OCI-M1 (cell line): Measurements from ENCODE around the gene TBC1D1.
A peak's percentile ranks its signal among the peaks of the same experiment; 100 is the strongest.

Experiments
- DNase-seq: peaks from one replicate; lab custom pipeline; 2025; lab: John Stamatoyannopoulos, UW

Gene TBC1D1

DNA sequence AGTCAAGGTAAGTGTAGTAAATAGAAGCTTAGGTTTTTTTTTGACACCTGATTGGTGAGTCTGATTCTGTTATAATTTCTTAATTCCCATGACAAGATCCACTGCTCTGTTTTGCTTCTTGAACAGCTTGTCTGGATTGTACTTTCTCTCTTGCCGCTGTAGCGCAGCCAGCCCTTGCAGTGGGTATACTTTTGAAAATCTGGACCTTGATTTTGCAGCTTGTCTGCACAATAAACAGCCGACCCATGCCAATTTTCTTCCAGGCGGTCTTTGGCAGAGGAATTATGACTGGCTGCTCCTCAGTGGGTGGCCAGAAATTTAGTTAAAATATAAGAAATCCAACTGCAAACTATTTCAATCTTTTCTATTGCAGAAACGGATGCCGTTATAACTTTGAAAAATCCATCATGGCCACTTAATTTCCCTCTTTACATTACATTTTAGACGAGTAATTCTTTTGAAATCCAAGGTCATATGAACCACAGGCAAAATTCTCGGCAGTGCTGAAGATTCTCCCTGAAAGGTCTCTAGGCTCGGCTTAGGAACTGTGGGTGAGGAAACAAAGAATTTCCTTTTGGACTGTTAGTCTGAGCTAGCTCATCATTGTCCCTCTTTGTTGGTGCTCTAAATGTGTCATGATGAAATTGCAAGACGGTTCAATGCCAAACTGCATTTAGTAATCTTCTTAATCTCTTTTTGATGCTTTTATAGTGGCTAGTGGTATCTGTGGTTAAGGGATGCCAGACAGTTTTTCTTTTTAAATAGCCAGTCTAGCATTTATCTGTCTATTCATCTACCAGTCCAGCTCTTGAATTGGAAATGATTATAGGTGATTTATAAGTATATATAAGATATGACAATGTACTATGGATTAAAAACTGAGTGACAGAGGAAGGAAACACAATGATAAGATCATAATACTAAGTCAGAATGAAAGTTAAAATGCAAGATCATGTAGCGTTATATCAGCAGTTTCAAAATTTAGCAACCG lies 37.8 kb downstream of the TBC1D1 start:
- peak; percentile 27 for DNase-seq

DNA sequence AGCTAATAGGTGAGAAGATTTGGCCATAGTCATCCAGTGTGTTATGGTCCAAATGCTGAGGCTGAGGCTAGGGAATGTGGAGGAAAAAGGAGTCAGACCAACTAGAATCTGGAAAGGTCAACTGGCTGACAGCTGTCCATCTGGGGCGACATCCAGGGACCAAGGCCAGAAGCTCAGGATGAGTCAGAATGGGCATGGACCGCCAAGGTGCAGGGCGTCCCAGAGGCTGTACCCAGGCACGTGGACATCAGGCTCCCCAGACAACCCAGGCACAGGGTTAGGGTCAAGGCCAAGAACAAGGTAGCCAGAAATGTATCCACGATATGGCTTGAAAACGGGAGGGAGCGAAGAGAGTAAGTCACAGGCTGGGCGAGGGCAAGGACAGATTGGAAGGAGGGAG lies 43.2 kb downstream of the TBC1D1 start:
- no peak for DNase-seq

DNA sequence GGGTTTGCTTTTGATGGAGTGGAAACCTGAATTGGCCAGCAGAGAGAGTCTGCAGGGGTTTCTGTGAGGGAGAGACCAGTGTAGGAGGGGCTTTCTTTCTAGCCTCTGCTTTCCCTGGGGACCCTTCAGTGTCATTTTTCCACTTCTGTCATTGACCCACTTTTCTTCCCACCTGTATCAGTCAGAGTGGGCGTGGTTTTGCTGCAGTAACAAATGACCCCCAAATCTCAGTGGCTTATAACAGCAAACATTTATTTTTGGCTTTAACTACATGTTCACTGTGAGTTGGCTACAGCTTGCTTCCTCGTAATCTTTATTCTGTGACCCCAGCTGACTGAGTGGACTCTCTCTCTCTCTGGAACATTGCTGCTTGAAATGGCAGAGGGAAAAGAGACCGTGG lies 43.7 kb downstream of the TBC1D1 start:
- no peak for DNase-seq

DNA sequence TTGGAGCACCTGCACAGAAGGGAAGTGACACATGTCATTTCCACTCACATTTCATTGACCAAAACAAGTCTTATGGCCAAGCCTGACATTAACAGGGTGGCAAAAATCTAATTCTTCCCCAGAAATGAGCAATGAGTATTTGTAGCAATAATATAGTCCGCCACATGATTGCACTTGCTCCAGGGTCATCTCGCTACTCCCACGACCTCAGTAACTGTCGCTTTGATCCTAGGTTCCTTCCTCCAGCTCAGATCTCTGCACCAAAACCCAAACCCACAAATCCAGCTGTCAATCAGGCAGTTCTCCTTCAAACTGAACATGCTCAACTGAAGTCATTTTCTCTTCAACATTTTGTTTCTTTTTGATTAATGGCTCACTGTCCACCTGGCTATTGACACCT lies 44.1 kb downstream of the TBC1D1 start:
- no peak for DNase-seq

DNA sequence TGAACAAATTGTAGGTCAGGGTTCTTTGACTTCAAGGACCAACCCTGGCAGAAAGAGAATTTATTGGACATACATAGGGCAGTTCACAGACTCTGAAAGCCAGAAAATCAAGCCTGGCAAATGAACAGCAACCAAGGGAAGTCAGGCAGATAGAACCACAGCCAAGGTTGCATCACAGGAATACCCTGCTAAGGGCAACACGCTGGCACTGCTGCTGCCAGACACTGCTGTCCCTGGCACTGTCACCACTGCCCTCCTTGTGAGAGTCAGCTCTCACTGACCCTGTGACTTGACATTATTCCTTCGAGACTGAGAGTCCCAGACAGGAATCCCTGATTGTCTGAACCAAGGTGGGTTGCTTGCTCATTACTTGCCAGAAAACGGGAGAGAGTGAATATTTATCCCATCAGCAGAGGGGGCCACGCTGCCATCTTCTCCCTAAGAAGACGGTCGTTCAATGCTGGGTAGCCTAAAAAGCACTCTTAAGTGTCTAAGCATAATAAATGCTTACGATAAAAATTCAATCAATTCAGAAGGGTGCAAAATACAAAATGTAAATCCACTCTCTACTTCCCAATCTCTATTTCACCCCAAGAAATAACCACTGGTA lies 46.1 kb downstream of the TBC1D1 start:
- no peak for DNase-seq

DNA sequence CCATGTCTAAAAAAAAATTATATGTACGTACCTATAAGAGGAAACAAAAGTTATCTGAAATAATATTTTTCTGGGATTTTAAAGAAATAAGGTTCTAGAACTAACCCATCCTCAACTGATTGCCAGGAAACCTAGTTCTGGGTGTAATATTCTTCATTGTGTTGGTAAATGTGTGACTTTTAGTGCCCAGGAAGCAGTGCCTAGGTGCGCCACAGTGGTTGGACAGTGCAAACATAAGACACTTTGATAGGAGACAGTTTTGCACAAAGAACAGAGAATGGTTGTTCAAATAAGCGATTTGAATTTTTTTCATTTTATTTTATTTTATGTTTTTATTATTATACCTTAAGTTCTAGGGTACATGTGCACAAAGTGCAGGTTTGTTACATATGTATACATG lies 47.3 kb downstream of the TBC1D1 start:
- DNase-seq, result no peak

DNA sequence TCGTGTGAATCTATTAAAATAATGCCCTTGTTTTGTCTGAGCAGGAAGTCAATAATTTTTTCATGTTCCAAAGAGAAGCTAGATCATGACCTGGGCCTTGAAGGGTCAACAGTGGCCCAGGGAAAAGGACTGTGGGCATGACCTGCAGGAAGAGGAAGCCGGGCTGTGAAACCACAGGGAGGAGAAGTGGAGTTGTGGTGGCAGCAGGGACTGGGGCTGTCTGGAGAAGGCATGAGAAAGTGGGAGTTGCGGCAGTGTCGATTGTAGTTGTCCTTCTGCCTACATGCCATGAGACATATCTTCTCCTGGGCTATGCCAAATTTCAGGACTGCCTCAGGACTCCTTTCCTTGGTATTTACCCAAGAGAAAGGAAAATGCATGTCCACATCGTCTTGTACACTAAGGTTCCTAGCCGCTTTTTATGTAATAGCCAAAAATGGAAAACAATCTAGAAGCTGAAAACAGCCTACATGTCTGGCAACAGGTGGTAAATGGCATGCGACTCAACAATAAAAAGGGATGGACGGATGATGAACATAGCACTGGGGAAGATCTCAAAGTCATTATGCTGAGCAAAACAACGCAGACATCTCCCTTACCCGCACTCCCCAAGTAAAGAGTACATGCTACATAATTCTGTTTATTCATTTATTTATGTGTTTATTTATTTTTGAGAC lies 55.8 kb downstream of the TBC1D1 start:
- no peak for DNase-seq

DNA sequence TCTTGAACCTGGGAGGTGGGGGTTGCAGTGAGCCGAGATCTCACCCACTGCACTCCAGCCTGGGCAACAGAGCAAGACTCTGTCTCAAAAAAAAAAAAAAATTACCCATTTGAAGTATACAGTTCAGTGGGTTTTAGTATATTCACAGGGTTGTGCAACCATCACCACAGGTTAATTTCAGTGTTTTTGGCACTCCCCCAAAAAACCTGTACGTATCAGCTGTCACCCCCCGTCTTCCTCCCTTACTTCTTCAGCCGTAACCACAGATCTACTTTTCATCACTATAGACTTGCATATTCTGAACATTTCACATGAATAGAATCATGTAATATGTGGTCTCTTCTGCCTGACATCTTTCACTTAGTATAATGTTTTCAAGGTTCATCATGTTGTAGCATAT lies 57.7 kb downstream of the TBC1D1 start:
- DNase-seq, result no peak

DNA sequence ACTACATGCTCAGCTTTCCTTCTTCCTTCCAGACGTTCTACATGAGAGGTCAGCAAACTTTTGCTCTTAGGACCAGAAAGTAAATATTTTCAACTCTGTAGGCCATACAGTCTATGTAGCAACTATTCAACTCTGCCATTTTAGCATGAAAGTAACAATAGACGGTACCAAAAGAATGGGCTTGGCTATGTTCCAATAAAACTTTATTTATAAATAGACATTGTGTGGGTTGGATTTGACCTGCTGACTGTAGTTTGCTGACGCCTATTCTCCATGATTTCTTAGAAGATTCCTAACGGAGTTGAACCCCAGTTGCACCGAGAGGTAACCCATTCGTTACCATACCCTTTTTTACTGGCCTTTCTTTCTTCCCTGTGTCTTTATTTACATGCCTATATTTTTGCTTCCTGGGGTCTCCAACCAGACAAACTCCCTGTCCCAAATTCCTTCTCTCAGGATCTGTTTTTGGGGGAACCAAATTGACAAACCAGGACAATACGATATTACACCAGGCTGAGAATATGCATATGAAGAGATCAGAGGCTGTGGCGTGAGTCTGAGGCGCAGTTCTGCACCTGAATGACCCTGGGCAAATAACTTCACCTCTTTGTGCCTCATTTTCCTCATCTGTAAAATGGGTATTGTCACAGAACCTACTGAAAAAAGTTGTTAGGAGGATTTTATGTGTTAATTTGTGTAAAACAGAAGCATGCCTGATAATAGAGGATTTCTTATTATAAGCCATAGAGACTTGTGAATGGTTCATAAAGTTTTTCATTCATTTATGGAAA lies 58.9 kb downstream of the TBC1D1 start:
- DNase-seq, result no peak

DNA sequence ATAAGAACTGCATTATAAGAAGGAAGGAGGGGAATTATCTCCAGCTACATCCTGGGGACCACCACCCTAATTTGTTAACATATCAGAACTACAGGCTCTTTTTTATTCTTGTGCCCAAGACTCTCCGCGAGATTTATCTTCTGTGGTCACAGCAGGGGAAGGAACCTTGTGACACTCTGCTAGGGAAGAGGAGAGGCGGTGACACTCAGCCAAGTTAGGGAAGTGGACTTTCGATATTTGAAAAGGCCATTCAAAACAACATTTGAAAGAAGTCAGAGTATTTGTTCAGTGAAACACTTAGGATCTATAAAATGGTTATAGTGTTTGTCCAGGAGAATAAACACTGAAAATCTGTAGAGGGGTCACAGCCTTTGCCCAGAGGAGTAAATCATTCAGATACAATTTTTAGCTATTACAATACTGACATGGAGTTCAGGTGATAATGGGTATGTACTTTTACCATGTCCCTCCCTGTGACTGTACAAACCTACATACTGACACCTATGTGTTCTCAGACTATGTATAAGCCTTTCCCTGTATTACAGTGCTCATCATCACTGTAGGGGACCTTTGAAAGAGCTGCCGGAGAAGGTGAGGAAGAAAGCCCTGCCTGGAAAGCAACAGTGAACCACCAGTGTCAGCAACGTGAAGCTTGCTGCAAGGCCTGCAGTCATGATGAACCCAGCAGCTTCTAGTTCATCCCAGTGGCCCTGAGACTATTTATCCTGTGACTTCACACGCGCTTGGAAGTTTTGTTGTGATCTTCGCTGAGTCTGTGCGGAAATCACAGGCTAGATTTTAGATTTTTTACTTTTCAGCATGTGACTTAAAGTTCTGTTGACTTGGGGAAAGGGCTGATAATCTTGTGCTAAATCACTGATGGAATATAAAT lies 60.8 kb downstream of the TBC1D1 start:
- peak; percentile 83 for DNase-seq

DNA sequence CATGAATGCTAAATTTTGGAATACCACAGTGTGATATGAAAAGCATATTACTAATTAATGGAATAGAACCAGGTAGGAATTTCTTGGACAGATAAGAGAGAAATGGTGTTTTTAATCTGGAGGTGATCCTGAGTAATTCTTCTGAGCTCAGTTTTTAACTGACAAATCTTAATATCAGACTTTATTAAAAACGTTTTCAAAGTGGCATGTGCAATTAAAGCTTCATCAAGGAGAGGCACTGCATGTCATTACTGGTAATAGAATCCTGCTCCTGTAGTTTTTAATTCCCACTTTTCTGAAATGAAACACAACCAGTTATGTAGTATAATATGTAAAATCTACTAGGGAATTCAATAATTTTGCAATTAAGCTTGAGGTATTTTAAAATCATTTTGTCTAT lies 62.3 kb downstream of the TBC1D1 start:
- no peak for DNase-seq

DNA sequence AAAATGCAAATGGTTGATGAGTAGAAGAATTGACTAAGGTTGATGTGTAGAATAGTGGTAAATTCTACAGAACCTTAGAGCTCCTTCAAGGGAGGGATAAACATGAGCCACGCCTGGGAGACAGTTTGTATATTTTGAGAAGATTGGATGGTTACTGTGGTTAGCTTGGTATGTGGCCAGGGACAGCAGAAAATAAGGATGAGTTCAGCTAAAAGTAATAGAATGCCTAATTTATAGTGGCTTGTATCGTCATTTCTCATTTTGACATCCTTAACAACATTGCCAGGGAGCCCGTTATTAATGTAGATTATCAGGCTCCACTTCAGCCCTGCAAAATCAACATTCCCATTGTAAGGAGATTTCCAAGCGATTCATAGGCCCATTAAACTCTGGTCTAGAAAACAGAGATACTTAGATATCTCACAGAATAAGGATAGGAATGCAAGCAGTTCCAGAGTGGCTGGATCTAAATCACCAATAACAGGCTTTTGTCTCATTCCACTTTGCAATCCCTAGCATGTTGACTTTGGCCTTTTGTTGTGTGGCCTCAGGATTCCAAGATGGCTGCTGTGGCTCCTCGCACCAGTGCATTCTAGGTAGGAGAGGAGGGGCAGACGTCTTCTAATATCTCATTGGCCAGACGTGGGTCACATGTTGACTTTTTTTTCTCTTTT lies 62.9 kb downstream of the TBC1D1 start:
- no peak for DNase-seq

DNA sequence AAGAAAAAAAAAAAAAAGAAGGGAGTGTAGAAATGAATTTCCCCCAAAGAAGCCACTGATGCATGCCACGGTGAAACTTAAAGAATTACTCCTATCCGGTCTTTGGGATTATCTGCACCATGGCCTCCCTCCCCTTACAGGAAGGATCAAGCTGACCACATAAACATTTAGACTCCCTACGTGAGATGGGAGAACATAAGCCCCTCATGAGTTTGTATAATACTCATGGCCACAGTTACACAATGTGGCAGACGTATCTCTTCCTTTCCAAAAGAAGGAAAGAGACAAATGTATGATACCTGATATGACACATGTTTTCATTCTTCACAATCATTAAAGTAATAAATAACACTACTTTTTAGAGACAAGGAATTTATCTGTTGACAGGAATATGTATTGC lies 66.1 kb downstream of the TBC1D1 start:
- DNase-seq, result no peak

DNA sequence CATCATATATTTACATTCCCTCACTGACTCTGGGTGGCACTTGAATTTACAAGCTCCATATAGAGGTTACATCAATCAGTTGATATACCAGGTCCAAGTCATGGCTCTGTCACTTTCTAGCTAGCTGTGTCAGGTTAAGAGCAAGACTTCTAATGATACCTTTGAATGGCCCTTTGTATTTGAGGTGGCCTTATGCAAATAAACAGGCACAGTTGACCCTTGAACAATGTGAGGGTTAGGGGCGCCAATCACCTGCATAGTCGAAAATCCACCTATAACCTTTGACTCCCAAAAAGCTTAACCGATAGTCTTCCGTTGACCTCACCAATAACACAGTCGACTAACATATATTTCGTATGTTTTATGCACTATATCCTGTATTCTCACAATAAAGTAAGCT lies 68.0 kb downstream of the TBC1D1 start:
- no peak for DNase-seq

DNA sequence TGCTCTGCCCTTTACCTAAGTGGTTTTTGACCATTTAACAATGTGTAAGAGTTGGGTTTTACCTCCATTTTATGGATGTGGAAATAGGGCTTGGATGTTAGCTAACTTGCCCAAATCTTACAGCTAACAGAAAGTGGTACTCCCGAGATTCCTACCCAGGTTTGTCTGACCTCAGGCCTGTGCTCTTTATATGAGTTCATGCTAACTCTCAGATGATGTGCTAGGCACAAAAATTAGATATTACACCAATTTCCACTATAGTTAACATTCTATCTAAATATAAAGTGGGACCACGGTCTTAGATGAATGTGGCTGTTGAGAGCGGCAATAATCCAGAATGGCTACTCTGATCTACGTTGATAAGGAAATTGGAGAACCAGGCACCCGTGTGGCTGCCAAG lies 69.2 kb downstream of the TBC1D1 start, which contains the start of gene PTTG2:
PTTG2 (plus strand) TSS at position 301 of the 400 bp plus-strand sequence; CDS start at position 338, 37 bp downstream.
- no peak for DNase-seq

DNA sequence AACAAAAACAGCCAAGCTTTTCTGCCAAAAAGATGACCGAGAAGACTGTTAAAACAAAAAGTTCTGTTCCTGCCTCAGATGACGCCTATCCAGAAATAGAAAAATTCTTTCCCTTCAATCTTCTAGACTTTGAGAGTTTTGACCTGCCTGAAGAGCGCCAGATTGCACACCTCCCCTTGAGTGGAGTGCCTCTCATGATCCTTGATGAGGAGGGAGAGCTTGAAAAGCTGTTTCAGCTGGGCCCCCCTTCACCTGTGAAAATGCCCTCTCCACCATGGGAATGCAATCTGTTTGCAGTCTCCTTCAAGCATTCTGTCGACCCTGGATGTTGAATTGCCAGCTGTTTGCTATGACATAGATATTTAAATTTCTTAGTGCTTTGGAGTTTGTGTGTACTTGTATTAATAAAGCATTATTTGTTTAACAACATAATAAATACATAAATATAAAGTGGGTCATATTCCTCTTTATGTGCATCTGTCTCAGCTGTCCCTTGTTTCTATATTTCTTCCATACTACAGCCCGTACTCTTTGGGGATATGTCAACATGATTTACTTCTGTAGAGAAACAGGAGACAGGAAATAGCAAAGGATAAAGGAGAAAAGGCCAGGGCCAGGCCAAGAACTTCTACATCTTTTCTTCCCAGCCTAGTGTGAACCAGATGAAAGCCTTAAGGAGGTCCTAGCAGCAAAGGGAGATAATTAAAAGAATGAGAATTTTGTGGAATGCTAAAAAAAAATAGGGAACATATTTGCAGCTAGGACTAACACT lies 70.0 kb downstream of the TBC1D1 start:
- no peak for DNase-seq

DNA sequence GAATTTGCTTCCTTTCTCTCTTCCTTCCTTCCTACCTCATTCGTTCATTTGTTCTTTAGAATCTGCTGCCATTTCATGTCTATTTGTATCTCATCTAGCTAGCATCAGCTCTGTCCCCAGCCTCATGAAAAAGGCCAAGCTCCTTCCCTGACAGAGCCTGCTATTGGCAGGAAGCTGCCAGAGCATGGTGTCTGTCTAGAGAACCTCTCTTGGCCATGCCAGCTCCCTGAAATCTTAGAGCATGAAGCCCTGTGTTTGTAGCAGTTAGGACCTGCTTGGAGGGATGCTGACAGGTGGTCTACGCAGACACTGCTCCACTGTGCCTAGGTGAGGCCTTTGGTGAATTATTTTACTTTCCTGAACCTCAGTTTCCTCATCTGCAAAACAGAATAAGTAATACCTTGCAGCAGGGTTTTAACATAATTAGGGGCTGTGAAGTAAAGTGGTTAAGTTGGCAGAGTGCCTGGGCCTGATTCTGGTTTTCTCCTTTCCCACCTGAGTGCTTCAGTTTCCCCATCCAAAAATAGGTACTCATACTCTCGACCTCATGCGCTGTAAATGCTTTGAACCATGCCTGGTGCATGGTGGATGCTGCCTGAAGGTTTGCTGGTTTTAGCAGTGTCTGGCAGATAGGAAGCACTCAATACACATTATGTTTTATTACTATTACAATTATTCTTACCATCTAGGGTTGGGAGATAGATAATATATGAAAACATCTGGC lies 74.0 kb downstream of the TBC1D1 start:
- DNase-seq, result no peak

DNA sequence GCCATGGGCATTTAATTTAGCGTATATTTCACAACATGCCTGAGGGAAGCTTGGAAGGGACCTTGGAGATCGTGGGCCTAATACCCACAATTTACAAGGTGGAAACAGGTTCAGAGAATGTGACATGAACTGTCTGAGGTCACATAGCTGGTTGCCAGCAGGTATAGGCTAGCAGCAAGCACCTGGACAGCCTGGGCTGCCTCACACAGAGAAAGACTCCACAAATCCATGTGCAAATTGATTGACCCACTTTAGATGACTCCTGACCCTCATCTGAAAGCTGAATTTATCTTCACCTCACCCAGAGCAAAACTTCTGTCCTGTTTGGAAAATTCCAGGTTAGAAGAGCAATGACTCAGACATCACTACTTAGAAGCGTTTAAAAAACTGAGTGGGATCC lies 75.2 kb downstream of the TBC1D1 start:
- no peak for DNase-seq

DNA sequence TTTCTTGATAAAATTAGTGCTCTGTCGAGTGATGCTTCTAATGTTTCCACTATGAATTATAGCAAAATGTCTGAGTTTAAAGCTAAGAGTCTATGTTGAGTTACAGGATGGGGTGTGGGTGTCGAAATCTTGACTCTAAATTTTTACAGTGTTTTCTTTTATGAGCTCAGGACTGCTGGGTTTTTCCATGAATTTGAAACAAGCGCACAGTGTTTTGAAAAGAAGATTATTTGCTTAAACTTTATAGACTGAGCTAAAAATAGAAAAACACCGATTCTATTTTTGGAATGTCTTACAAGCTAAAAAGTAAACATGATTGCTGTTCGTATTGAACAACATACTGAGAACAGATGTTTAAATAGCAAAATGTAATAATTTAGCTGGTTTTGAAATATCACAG lies 76.9 kb downstream of the TBC1D1 start:
- DNase-seq, result no peak
